ENCODE data around the gene MPP1.

MPP1 gene

DNA sequence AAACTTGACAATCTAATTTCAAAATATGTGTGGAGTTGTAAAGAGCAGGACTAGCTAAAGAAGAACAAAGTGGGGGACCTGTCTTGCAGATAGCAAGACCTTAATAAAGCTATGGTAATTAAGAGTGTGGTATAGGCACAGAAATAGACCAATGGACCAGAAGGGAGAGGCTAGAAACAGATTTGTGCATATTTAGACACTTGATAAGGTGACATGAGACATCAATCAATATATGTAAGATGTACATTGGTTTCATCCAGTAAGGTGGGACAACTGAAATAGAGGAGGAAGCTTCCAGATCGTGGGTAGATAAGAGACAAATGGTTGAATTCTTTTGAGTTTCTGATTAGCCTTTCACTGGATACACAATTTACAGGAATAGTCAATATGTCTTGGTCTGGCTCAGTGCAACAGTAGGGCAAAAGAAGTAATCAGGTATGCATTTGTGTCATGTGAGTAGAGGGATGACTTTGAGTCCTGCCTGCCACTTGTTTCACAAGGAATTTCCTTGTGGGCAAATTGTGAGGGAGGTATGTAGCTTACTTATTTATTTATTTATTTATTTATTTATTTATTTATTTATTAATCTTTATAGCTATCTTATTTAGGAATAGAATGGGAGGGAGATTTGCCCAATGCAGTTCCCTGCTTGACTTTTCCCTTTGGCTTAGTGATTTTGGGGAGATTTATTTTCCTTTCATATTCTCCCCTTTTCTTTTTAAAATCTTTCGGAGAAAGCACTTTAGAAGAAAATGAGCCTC lies 7.2 kb upstream of the MPP1 start:
- Histone ChIP-seq H3K36me3 (replicated peaks in 1 of 2; ENCODE audit: control insufficient read depth in 2 of 2, insufficient read depth in 2 of 2, low read length in 2 of 2) (no peaks in the 10 kb centered on the region), H2BK12ac (ENCODE audit: low read length) (no peak overlapping the region), H3K27me3 (ENCODE audit: control insufficient read depth in 3 of 3, insufficient read depth in 3 of 3, low read depth in 1 of 3, low read length in 3 of 3) (peaks cover 0 to 62% (median 0%) of the 10 kb centered on the region in 3 experiments), H2BK120ac (ENCODE audit: low read depth, low read length) (no peak overlapping the region), H4K91ac (ENCODE audit: low read depth, low read length, poor library complexity) (no peak overlapping the region), H3K4ac (ENCODE audit: low read length) (no peak overlapping the region), H2AK5ac (ENCODE audit: low read depth, low read length) (no peak overlapping the region), H3K4me2 (ENCODE audit: insufficient read depth, low read length, poor library complexity, severe bottlenecking) (no peak overlapping the region), H3K9me3 (replicated peaks in 1 of 2; ENCODE audit: control insufficient read depth in 2 of 2, insufficient read depth in 1 of 2, low read depth in 1 of 2, low read length in 2 of 2) (peaks cover 0 to 8% of the 10 kb centered on the region in 2 donors), H3K4me1 (ENCODE audit: control insufficient read depth in 2 of 2, insufficient read depth in 1 of 2, low read depth in 1 of 2, low read length in 2 of 2) (no peaks in the 10 kb centered on the region), H3K79me1 (ENCODE audit: low read depth, low read length) (no peaks in the 10 kb centered on the region), H3K18ac (ENCODE audit: low read length) (no peak overlapping the region), H3K14ac (ENCODE audit: low read length) (no peak overlapping the region), H2BK15ac (ENCODE audit: low read length) (no peak overlapping the region), H3K4me3 (ENCODE audit: low read length in 2 of 2) (no peak overlapping the region), H3K9ac (ENCODE audit: low read depth, low read length, poor library complexity) (no peak overlapping the region), H2AFZ (ENCODE audit: low read length) (no peak overlapping the region), H2BK5ac (ENCODE audit: low read length) (no peak overlapping the region), H3K27ac (replicated peaks; ENCODE audit: low read length) (no peak overlapping the region), H4K8ac (ENCODE audit: low read depth, low read length) (no peak overlapping the region), H3K23ac (ENCODE audit: low read depth, low read length, poor library complexity) (no peak overlapping the region)
- no peak for DNase-seq (ENCODE audit: low spot score)
- WGBS, 2 donors (ENCODE audit: extremely low coverage in 2 of 2, insufficient read length in 2 of 2, insufficient replicate concordance in 1 of 2): no CpG with 5 or more reads among the region's 2 CpGs

DNA sequence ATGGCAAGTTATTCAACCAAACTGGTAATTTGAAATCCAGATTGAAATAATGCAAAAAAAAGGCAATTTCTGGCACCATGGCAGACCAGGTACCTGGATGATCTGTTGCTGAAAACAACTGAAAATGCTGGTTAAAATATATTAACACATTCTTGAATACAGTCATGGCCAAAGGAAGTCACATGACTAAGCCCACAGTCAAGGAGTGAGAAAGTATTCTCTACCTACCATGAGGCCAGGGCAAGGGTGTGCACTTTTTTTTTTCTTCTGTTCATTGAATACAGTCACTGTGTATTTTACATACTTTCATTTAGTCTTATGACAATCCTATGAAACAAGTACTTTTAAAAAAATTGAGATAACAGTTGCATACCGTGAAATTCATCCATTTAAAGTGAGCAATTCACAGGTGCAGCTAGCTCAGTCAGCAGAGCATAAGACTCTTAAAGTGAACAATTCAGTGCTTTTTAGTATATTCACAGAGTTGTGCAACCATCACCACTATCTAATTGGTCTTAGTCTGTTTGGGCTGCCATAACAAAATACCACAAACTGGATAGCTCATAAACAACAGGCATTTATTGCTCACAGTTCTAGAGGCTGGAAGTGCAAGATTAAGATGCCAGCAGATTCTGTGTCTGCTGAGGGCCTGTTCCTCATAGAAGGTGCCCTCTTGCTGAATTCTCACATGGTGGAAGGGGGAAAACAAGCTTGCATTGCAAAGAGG lies 4.8 kb upstream of the MPP1 start:
- WGBS, 2 donors (ENCODE audit: extremely low coverage in 2 of 2, insufficient read length in 2 of 2, insufficient replicate concordance in 1 of 2): no CpG with 5 or more reads among the region's 1 CpG
- Histone ChIP-seq H3K23ac (ENCODE audit: low read depth, low read length, poor library complexity) (no peak overlapping the region), H3K18ac (ENCODE audit: low read length) (no peak overlapping the region), H2BK120ac (ENCODE audit: low read depth, low read length) (no peak overlapping the region), H3K4me3 (ENCODE audit: low read length in 2 of 2) (no peak overlapping the region), H2BK15ac (ENCODE audit: low read length) (no peak overlapping the region), H3K79me1 (ENCODE audit: low read depth, low read length) (no peaks in the 10 kb centered on the region), H2AK5ac (ENCODE audit: low read depth, low read length) (no peak overlapping the region), H3K36me3 (replicated peaks in 1 of 2; ENCODE audit: control insufficient read depth in 2 of 2, insufficient read depth in 2 of 2, low read length in 2 of 2) (no peaks in the 10 kb centered on the region), H4K91ac (ENCODE audit: low read depth, low read length, poor library complexity) (no peak overlapping the region), H3K27ac (replicated peaks; ENCODE audit: low read length) (no peak overlapping the region), H3K14ac (ENCODE audit: low read length) (no peak overlapping the region), H4K8ac (ENCODE audit: low read depth, low read length) (no peak overlapping the region), H3K9me3 (replicated peaks in 1 of 2; ENCODE audit: control insufficient read depth in 2 of 2, insufficient read depth in 1 of 2, low read depth in 1 of 2, low read length in 2 of 2) (peaks cover 0 to 19% of the 10 kb centered on the region in 2 donors), H3K9ac (ENCODE audit: low read depth, low read length, poor library complexity) (no peak overlapping the region), H2AFZ (ENCODE audit: low read length) (no peak overlapping the region), H3K4me1 (ENCODE audit: control insufficient read depth in 2 of 2, insufficient read depth in 1 of 2, low read depth in 1 of 2, low read length in 2 of 2) (no peaks in the 10 kb centered on the region), H3K4me2 (ENCODE audit: insufficient read depth, low read length, poor library complexity, severe bottlenecking) (no peak overlapping the region), H2BK12ac (ENCODE audit: low read length) (no peak overlapping the region), H3K4ac (ENCODE audit: low read length) (no peak overlapping the region), H3K27me3 (ENCODE audit: control insufficient read depth in 3 of 3, insufficient read depth in 3 of 3, low read depth in 1 of 3, low read length in 3 of 3) (peaks cover 0 to 76% (median 7%) of the 10 kb centered on the region in 3 experiments), H2BK5ac (ENCODE audit: low read length) (no peak overlapping the region)
- DNase-seq (ENCODE audit: low spot score): no peak

DNA sequence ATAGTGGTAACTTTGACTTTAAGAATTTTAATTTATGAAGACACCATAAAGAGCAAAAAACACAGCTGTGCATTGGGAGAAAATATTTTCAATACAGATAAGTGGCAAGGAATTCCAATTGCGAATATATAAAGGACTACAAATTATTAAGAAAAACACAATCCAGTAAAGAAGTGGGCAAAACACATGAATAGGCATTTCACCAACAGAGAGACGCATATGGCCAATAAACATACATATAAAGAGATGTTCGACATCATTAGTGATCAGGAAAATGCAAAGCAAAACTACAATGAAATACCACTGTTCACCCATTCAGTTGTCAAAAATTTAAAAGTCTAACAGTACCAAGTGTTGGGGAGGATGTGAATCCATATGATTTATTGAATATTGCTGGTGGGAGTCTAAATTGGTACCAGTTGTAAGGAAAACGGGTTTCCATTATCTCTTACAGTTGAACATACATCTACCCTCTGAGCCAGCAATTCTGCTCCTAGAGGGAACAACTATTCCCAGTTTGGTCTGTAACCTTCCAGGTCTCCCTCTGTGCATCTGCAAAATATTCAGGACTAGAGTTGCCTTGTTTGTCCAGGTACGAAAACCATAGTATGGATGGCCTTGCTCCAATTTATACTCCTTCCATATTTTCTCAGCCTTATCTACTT lies 1.7 kb upstream of the MPP1 start:
- peaks cover 0 to 19% of the 10 kb centered on the region in 2 donors for H3K9me3 ChIP-seq (replicated peaks in 1 of 2; ENCODE audit: control insufficient read depth in 2 of 2, insufficient read depth in 1 of 2, low read depth in 1 of 2, low read length in 2 of 2)
- H2BK15ac ChIP-seq (ENCODE audit: low read length): no peak overlapping the region
- no peak overlapping the region for H3K14ac ChIP-seq (ENCODE audit: low read length)
- no peak overlapping the region for H4K91ac ChIP-seq (ENCODE audit: low read depth, low read length, poor library complexity)
- H3K4me3 ChIP-seq (ENCODE audit: low read length in 2 of 2): no peak overlapping the region
- no peak overlapping the region for H3K23ac ChIP-seq (ENCODE audit: low read depth, low read length, poor library complexity)
- WGBS, 2 donors (ENCODE audit: extremely low coverage in 2 of 2, insufficient read length in 2 of 2, insufficient replicate concordance in 1 of 2): no CpG with 5 or more reads among the region's 5 CpGs
- H3K79me1 ChIP-seq (ENCODE audit: low read depth, low read length): no peaks in the 10 kb centered on the region
- H3K9ac ChIP-seq (ENCODE audit: low read depth, low read length, poor library complexity): no peak overlapping the region
- H2AFZ ChIP-seq (ENCODE audit: low read length): no peak overlapping the region
- H3K27me3 ChIP-seq (ENCODE audit: control insufficient read depth in 3 of 3, insufficient read depth in 3 of 3, low read depth in 1 of 3, low read length in 3 of 3): peaks cover 0 to 83% (median 33%) of the 10 kb centered on the region in 3 experiments
- no peaks in the 10 kb centered on the region for H3K36me3 ChIP-seq (replicated peaks in 1 of 2; ENCODE audit: control insufficient read depth in 2 of 2, insufficient read depth in 2 of 2, low read length in 2 of 2)
- H3K4me2 ChIP-seq (ENCODE audit: insufficient read depth, low read length, poor library complexity, severe bottlenecking): no peak overlapping the region
- no peak for DNase-seq (ENCODE audit: low spot score)
- H2AK5ac ChIP-seq (ENCODE audit: low read depth, low read length): no peak overlapping the region
- no peak overlapping the region for H3K27ac ChIP-seq (replicated peaks; ENCODE audit: low read length)
- no peaks in the 10 kb centered on the region for H3K4me1 ChIP-seq (ENCODE audit: control insufficient read depth in 2 of 2, insufficient read depth in 1 of 2, low read depth in 1 of 2, low read length in 2 of 2)
- H2BK120ac ChIP-seq (ENCODE audit: low read depth, low read length): no peak overlapping the region
- H4K8ac ChIP-seq (ENCODE audit: low read depth, low read length): no peak overlapping the region
- no peak overlapping the region for H2BK12ac ChIP-seq (ENCODE audit: low read length)
- no peak overlapping the region for H3K18ac ChIP-seq (ENCODE audit: low read length)
- H2BK5ac ChIP-seq (ENCODE audit: low read length): no peak overlapping the region
- H3K4ac ChIP-seq (ENCODE audit: low read length): no peak overlapping the region

DNA sequence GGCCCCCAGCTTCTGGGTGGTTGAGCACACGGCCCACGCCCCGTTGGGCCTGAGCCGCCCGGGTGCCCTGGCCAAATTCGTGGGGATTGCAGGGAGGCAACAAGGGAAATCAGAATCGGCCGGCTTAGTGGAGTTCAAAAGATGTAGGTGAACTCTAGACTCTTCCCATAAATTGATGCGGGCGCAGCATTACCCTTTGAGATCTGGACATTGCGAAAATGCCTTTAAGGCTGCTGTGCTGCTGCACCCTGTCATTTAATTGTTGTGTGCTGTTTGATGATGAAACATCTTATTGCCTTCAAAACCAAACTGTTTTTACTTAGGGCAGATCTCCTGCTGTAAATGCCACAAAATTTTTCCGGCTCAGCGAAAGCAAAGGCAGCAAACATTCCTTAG lies 409 bp upstream of the MPP1 start:
- Histone ChIP-seq H3K79me1 (ENCODE audit: low read depth, low read length) (no peaks in the 10 kb centered on the region), H3K18ac (ENCODE audit: low read length) (no peak overlapping the region), H3K4me2 (ENCODE audit: insufficient read depth, low read length, poor library complexity, severe bottlenecking) (peak overlapping the region; percentile 77), H3K9me3 (replicated peaks in 1 of 2; ENCODE audit: control insufficient read depth in 2 of 2, insufficient read depth in 1 of 2, low read depth in 1 of 2, low read length in 2 of 2) (peaks cover 0 to 19% of the 10 kb centered on the region in 2 donors), H2BK12ac (ENCODE audit: low read length) (no peak overlapping the region), H3K27ac (replicated peaks; ENCODE audit: low read length) (no peak overlapping the region), H3K4ac (ENCODE audit: low read length) (no peak overlapping the region), H4K8ac (ENCODE audit: low read depth, low read length) (no peak overlapping the region), H3K9ac (ENCODE audit: low read depth, low read length, poor library complexity) (no peak overlapping the region), H2AK5ac (ENCODE audit: low read depth, low read length) (no peak overlapping the region), H2BK120ac (ENCODE audit: low read depth, low read length) (no peak overlapping the region), H4K91ac (ENCODE audit: low read depth, low read length, poor library complexity) (no peak overlapping the region), H3K23ac (ENCODE audit: low read depth, low read length, poor library complexity) (no peak overlapping the region), H2BK15ac (ENCODE audit: low read length) (no peak overlapping the region), H3K4me3 (ENCODE audit: low read length in 2 of 2) (peak overlapping the region; percentile 39 to 53), H2BK5ac (ENCODE audit: low read length) (no peak overlapping the region), H3K27me3 (ENCODE audit: control insufficient read depth in 3 of 3, insufficient read depth in 3 of 3, low read depth in 1 of 3, low read length in 3 of 3) (peaks cover 0 to 81% (median 42%) of the 10 kb centered on the region in 3 experiments), H2AFZ (ENCODE audit: low read length) (peak overlapping the region; percentile 74), H3K4me1 (ENCODE audit: control insufficient read depth in 2 of 2, insufficient read depth in 1 of 2, low read depth in 1 of 2, low read length in 2 of 2) (no peaks in the 10 kb centered on the region), H3K14ac (ENCODE audit: low read length) (no peak overlapping the region), H3K36me3 (replicated peaks in 1 of 2; ENCODE audit: control insufficient read depth in 2 of 2, insufficient read depth in 2 of 2, low read length in 2 of 2) (no peaks in the 10 kb centered on the region)
- WGBS, 2 donors (ENCODE audit: extremely low coverage in 2 of 2, insufficient read length in 2 of 2, insufficient replicate concordance in 1 of 2): no CpG with 5 or more reads among the region's 13 CpGs
- no peak for DNase-seq (ENCODE audit: low spot score)

Measured in neuronal stem cell (in vitro differentiated cells).